Esophagus muscularis mucosa (tissue), 2 donors: ENCODE measurements around the gene GDPD2.

Experiments used
- POLR2A ChIP-seq: fragments of 450-650 bp; IDR thresholded peaks from one replicate; pipeline ENCODE4 v1.6.1; 2017; ENCODE audit warnings: antibody characterized with exemption, moderate library complexity, mild to moderate bottlenecking, low read depth
- POLR2AphosphoS5 ChIP-seq, 2 donors: sonication (generic); formaldehyde crosslinking; IDR thresholded peaks; one replicate each; pipeline ENCODE4 v1.6.1; 2017; ENCODE audit warnings: antibody characterized with exemption in 2 of 2

DNA sequence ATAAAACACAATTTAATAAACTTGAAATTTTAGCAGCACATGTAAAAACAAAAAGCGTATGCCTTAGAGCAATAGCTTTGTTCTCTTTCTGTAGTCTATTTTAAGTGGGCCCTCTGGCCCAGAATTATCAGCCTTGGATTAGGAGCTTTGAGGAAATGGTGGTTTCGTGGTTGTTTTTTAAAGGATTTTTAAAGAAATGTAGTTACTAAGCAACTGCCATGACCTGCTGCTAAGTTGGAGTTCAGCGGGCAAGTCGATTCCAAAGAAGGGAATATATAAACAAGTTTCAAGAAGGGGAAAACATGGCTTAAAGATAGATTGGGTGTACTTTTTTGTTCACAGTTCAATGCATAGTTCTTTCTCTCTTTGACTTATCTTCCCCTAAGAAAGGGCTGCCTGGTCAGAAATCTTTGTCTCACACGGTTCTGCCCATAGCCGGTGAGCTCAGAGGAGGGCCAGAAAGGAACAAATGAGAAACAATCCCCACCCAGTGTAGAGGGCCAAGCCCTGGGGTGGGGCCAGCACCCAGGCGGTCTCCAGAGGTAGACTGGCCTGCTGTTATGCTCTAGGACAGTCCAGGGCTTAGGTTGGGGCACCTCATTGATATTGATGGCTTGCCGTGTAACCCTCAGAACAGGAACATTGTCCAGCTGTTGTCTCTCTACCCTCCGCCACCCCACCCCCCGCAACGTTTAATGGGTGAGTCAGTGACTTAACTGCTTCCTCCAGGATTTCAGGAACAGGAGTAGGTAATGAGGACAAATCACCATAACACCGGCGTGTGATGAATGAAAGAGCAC, 54.0 kb downstream of the GDPD2 start:
- no peak for TF ChIP-seq POLR2A
- TF ChIP-seq POLR2AphosphoS5 (IDR thresholded peaks at IDR 0.05), result peak in 1 of 2 donors; percentile 22
